ENCODE results near the gene WWC2. TPM values are rescaled to one million over a fixed set of nuclear protein-coding genes. Genes with fewer than 3 reads are reported as not detected.
"Not testable (repeated sequence)": the region's sequence is repeated elsewhere in the genome, so short reads cannot be mapped to it uniquely, and the experiment has no call there.

Gene WWC2
- total RNA-seq, 2 experiments from 2014 or later: not detected

GRCh38 chr4:183152232-183152631 is 53.2 kb downstream of the WWC2 start:
- H3K27ac ChIP-seq (ENCODE audit: low read depth, low read length, poor library complexity, severe bottlenecking); CTCF ChIA-PET (ENCODE audit: unreplicated experiment); H3K36me3 ChIP-seq (ENCODE audit: insufficient read depth, low read length); BruUV-seq (replicated peaks); H3K4me1 ChIP-seq (ENCODE audit: insufficient read depth, low read length, poor library complexity, severe bottlenecking); H2AFZ ChIP-seq (ENCODE audit: low read length); intact Hi-C loops (cut with micrococcal nuclease; ENCODE audit: unreplicated experiment); H3K9me2 ChIP-seq (ENCODE audit: insufficient read depth, low read length); H3K4me2 ChIP-seq (ENCODE audit: low read length); H3K79me2 ChIP-seq (ENCODE audit: insufficient read depth, low read depth, low read length); H3K4me3 ChIP-seq (ENCODE audit: low read depth, low read length, poor library complexity, severe bottlenecking); DNase-seq (ENCODE audit: low spot score); H4K20me1 ChIP-seq (ENCODE audit: insufficient read depth, low read length); H3K9me3 ChIP-seq (ENCODE audit: low read length): not testable (repeated sequence)
- POLR2A ChIA-PET: interaction anchor here (0.6 kb wide), 1 partner anchor 16 kb away, joined by 3 read pairs; no protein-coding TSS in a partner anchor

GRCh38 chr4:183153190-183153916 is 54.3 kb downstream of the WWC2 start:
- ChIA-PET POLR2A (interaction anchor here (0.6 to 1.0 kb wide), 3 partner anchors 10 to 104 kb away, joined by 3 to 9 read pairs (median 3); no protein-coding TSS in a partner anchor), CTCF (ENCODE audit: unreplicated experiment) (no interaction called here)
- Histone ChIP-seq H3K4me1 (ENCODE audit: insufficient read depth, low read length, poor library complexity, severe bottlenecking) (no peaks in the 10 kb centered on the region), H3K9me2 (ENCODE audit: insufficient read depth, low read length) (no peaks in the 10 kb centered on the region), H3K4me2 (ENCODE audit: low read length) (no peak overlapping the region), H3K36me3 (ENCODE audit: insufficient read depth, low read length) (no peaks in the 10 kb centered on the region), H3K4me3 (ENCODE audit: low read depth, low read length, poor library complexity, severe bottlenecking) (no peak overlapping the region), H3K27ac (ENCODE audit: low read depth, low read length, poor library complexity, severe bottlenecking) (no peak overlapping the region), H3K79me2 (ENCODE audit: insufficient read depth, low read depth, low read length) (no peaks in the 10 kb centered on the region), H2AFZ (ENCODE audit: low read length) (no peak overlapping the region), H3K9me3 (ENCODE audit: low read length) (no peaks in the 10 kb centered on the region), H4K20me1 (ENCODE audit: insufficient read depth, low read length) (no peaks in the 10 kb centered on the region)
- no TSS peak for BruUV-seq (replicated peaks)
- no peak for TF ChIP-seq CTCF (conservative IDR thresholded peaks at IDR 0.05; ENCODE audit: low read length)
- no peak for TF ChIP-seq EZH2phosphoT487 (IDR thresholded peaks at IDR 0.05; ENCODE audit: borderline replicate concordance, low read depth, low read length)
- intact Hi-C loops (cut with micrococcal nuclease; ENCODE audit: unreplicated experiment): no loop called here
- DNase-seq (ENCODE audit: low spot score): no peak

GRCh38 chr4:183154701-183155391 is 55.8 kb downstream of the WWC2 start:
- intact Hi-C loops (cut with micrococcal nuclease; ENCODE audit: unreplicated experiment): no loop called here
- Histone ChIP-seq H3K9me2 (ENCODE audit: insufficient read depth, low read length) (no peaks in the 10 kb centered on the region), H3K4me2 (ENCODE audit: low read length) (no peak overlapping the region), H4K20me1 (ENCODE audit: insufficient read depth, low read length) (no peaks in the 10 kb centered on the region), H3K36me3 (ENCODE audit: insufficient read depth, low read length) (no peaks in the 10 kb centered on the region), H2AFZ (ENCODE audit: low read length) (no peak overlapping the region), H3K9me3 (ENCODE audit: low read length) (no peaks in the 10 kb centered on the region), H3K79me2 (ENCODE audit: insufficient read depth, low read depth, low read length) (no peaks in the 10 kb centered on the region), H3K4me1 (ENCODE audit: insufficient read depth, low read length, poor library complexity, severe bottlenecking) (no peaks in the 10 kb centered on the region), H3K4me3 (ENCODE audit: low read depth, low read length, poor library complexity, severe bottlenecking) (no peak overlapping the region), H3K27ac (ENCODE audit: low read depth, low read length, poor library complexity, severe bottlenecking) (no peak overlapping the region)
- no peak for DNase-seq (ENCODE audit: low spot score)
- ChIA-PET POLR2A (no interaction called here), CTCF (ENCODE audit: unreplicated experiment) (no interaction called here)
- BruUV-seq (replicated peaks): no TSS peak
- TF ChIP-seq EZH2phosphoT487 (IDR thresholded peaks at IDR 0.05; ENCODE audit: borderline replicate concordance, low read depth, low read length) (no peak), CTCF (conservative IDR thresholded peaks at IDR 0.05; ENCODE audit: low read length) (no peak)
